AG10803 (cell line): Measurements from ENCODE around the gene FSD2.
A peak's percentile ranks its signal among the peaks of the same experiment; 100 is the strongest.

ENCODE experiments used
- DNase-seq: peaks from one replicate; pipeline ENCODE4 v3.0.0; 2010; ENCODE audit warnings: low read depth
- H3K4me3 ChIP-seq: 2 replicates; pipeline ENCODE4 v1.5.1; 2011; ENCODE audit warnings: mild to moderate bottlenecking, low read length, control low read depth
- CTCF ChIP-seq: conservative IDR thresholded peaks from 2 replicates; pipeline ENCODE4 v1.5.1; 2011; ENCODE audit warnings: mild to moderate bottlenecking, low read length, control low read depth, inconsistent platforms

Gene FSD2

DNA sequence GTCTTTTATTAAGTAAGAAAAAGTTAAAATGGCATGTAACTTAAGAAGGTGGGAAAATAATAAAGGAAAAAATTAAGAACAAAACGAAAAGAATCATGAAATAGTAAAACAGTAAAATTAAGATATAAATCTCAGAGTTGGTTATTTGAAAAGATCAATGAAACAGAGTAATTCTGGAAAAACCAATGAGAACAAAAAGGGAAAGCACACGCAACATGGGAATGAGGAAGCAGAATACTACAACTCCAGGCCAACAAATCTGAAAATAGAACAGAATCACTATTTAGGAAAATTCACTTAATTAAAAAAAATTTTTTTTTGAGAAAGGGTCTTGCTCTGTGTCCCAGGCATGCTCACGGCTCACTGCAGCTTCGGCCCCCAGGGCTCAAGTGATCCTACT is 34.3 kb upstream of the FSD2 start:
- no peak for DNase-seq
- TF ChIP-seq CTCF: no peak
- no peak overlapping the region for H3K4me3 ChIP-seq

DNA sequence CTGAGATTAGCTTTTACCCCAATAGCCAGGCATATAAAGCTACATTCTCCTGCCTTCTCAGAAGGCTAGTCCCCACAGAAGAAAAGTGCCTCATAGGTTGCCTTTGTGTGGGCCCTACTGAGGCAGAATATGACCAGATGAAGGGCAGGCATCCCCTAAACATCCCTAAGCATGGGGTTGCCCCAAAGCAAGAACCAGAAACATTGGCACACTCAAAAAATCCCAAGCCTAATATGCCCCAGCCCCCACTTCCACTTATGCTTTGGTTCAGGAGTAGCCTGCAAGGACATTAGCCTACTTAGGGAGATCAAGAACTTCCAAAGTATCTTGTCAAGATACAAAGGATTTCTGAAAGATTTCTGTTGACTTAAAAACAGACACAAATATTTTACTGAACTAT is 33.3 kb upstream of the FSD2 start:
- H3K4me3 ChIP-seq: no peak overlapping the region
- TF ChIP-seq CTCF: no peak

DNA sequence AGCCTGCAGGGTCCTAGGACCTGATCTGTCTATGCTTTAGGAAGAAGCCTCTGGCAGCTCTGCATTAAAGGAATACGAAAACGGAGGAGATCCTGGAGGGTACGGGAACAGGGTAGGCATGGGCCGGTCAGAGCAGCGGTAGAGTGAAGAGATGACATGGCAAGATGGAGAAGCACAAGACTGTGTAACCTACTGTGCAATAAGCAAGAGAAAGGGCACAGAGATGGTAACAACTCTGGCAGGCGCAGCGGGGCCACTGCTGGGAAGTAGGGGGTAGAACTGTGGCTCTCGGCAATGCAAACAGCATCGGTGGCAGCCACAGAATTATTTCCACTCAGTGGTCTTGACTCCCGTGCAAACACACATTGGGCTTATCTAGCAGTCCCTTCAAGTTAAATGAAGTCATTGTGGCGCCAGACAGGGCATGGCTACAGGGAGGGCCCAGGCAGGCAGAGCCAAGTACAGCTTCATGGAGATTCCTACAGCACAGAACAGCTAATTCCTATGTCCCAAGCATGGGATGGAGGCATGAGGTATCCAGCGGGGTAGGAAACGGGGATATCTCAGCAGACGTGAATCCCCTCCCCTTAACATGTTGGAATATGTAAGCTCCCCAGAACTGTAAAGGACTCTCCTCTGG is 32.3 kb upstream of the FSD2 start:
- DNase-seq: no peak
- no peak overlapping the region for H3K4me3 ChIP-seq
- no peak for TF ChIP-seq CTCF

More for the DNA sequence above, 33.3 kb upstream of the FSD2 start:
- DNase-seq: no peak

GRCh38 chr15:82835391-82835917 is 29.6 kb upstream of the FSD2 start:
- no peak for DNase-seq
- H3K4me3 ChIP-seq: no peak overlapping the region
- TF ChIP-seq CTCF: no peak

GRCh38 chr15:82833362-82833682 is 27.5 kb upstream of the FSD2 start:
- no peak for DNase-seq
- no peak for TF ChIP-seq CTCF
- H3K4me3 ChIP-seq: no peak overlapping the region

GRCh38 chr15:82832601-82833361 is 26.9 kb upstream of the FSD2 start:
- peak; percentile 87 for DNase-seq
- H3K4me3 ChIP-seq: no peak overlapping the region
- TF ChIP-seq CTCF: no peak; the same call in 1 of the 2 replicates
